ENCODE results near the gene ZFP64. TPM values are rescaled to one million over a fixed set of nuclear protein-coding genes. Genes with fewer than 3 reads are reported as not detected.

The ZFP64 gene
- 10 to 100 TPM in 4 of 5 experiments, 1 to 10 TPM in 1; 8.0 to 14.6 (median 11.6) TPM for total RNA-seq
- polyA plus RNA-seq: 10 to 100 TPM in 1 of 2 donors, 1 to 10 TPM in 1; 8.2 to 12.8 TPM
- total RNA-seq: 10.5 reads per million, percentile 37 among the genes with 10 or more reads in this experiment

DNA sequence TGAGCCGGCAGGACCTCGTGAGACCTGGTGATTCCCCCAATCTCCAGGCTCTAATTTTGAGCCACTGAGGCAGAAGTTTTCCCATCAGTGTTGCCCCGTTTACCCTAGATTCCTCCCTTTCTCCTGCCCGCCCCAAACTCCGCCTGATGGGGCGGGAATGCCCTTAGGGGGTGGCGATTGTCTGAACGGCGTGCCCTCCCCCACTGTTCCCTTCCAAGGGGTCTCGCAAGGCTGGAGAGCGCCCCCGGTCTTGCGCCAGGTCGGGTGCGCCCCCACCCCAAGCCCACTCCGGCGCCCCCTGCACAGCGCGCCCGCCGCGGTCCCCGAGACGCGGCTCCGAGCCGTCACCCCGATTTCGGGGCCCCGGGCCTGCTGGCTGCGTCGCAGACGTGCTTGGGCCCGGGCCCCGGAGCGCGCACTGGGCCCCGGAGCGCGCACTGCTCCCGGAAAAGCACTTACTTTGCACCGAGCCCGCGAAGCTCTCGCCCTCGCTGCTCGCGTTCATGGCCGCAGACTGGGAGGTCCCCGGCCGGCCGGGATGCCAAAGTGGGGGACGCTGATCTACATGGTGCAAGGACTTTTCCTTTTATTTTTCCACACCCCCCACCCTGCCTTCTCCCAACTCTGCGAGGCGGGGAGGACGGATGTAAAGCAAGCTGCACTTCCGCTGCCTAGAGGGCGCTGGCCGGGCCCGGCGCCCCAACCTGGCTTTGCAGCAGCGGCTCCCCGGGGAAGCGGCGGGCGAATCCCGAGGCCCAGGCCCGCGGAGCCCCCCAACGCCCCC, at the start of gene ZFP64:
Gene ZFP64, minus strand, starts transcription at position 648 of the 784 bp plus-strand sequence. Its CDS starts 143 bp downstream, at position 505.
- peaks cover 0 to 9% (median 4%) of the 10 kb centered on the region in 5 donors for H3K36me3 Mint-ChIP-seq
- DNase-seq (peak; percentile 72 to 85 (median 83)), ATAC-seq (peak; percentile 89)
- H3K27me3 Mint-ChIP-seq: no peaks in the 10 kb centered on the region
- H3K36me3 ChIP-seq (ENCODE audit: control insufficient read depth in 2 of 3, insufficient read depth in 3 of 3, low read length in 3 of 3): peaks cover 0 to 9% (median 0%) of the 10 kb centered on the region in 3 experiments
- H3K4me1 Mint-ChIP-seq: peaks cover 7 to 27% (median 18%) of the 10 kb centered on the region in 7 donors
- no peaks in the 10 kb centered on the region for H3K27me3 ChIP-seq (ENCODE audit: control insufficient read depth in 2 of 2, insufficient read depth in 2 of 2, low read length in 2 of 2)
- H3K4me3 ChIP-seq (ENCODE audit: low read length): peak within 1 kb of the TSS; percentile 88
- peaks cover 0 to 10% of the 10 kb centered on the region in 2 donors for H3K4me1 ChIP-seq (ENCODE audit: control insufficient read depth in 2 of 2, insufficient read depth in 2 of 2, low read length in 2 of 2)
- ChIA-PET POLR2A (interaction anchor here (0.6 to 1.4 kb wide), 8 partner anchors 9 to 1758 kb away, joined by 3 to 5 read pairs (median 3); no protein-coding TSS in a partner anchor), CTCF (no interaction called here)
- no peaks in the 10 kb centered on the region for H3K9me3 ChIP-seq (ENCODE audit: control insufficient read depth in 2 of 3, low read length in 3 of 3)
- H3K9me3 Mint-ChIP-seq: no peaks in the 10 kb centered on the region
- intact Hi-C loops (cut with micrococcal nuclease): loop anchor here (2.0 to 10.0 kb wide), 5 partner anchors 63 to 1763 kb away; no protein-coding TSS in a partner anchor
- peak within 1 kb of the TSS; percentile 86 to 95 (median 93) for H3K27ac Mint-ChIP-seq
- H3K4me3 Mint-ChIP-seq: peak within 1 kb of the TSS; percentile 81 to 96 (median 94)
- peak within 1 kb of the TSS; percentile 78 for H3K27ac ChIP-seq (ENCODE audit: low read depth, low read length)

DNA sequence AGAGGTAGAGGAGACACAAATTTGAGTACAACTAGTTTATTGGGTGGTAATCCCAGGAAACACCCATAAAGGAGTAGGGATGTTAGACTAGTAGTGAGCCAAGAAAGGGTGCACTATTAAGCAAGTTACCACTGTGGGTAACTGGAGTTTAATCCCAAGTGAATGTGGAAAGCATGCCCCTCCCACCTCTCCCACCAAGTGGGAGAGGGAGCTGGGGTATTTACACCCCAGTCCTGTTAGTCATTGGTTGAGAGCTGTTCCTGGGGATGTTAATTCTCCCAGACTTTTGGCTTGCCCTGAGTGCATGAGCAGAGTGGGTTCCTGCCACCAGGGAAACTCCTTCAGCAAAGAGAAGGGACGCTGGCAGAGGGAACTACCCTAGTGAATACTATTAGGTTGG, 49.2 kb upstream of the ZFP64 start:
- CTCF ChIA-PET: interaction anchor here (0.5 to 2.0 kb wide), 4 partner anchors 975 to 1382 kb away, joined by 3 to 5 read pairs (median 4); no protein-coding TSS in a partner anchor
- H3K27me3 Mint-ChIP-seq: peaks cover 0 to 8% (median 2%) of the 10 kb centered on the region in 5 donors
- intact Hi-C loops (cut with micrococcal nuclease): loop anchor here (5.0 kb wide), 1 partner anchor 1701 kb away; no protein-coding TSS in a partner anchor

DNA sequence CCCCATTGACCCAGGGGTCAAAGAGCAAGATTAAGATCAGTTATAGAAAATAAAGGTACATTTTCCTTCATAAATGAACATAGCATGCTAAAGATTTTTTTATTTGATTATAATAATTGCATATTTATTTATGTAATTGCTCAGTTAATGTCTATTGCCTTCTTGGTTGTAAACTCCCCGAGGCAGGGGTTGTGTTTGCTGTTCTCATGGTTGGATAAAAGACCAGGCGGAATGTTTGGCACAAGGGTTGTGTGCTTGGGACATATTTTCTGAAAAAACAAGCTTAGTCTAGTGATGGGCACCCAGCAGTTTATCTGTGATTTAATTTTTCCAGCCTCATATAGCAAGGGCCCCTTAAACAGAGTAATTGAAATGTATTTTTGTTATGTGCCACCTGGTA, 47.5 kb upstream of the ZFP64 start:
- DNase-seq (no peak), ATAC-seq (no peak)
- H3K4me1 ChIP-seq (ENCODE audit: control insufficient read depth in 2 of 2, insufficient read depth in 2 of 2, low read length in 2 of 2): no peaks in the 10 kb centered on the region
- H3K36me3 ChIP-seq (ENCODE audit: control insufficient read depth in 2 of 3, insufficient read depth in 3 of 3, low read length in 3 of 3): no peaks in the 10 kb centered on the region
- ChIA-PET POLR2A (no interaction called here), CTCF (interaction anchor here (0.9 to 1.6 kb wide), 2 partner anchors 977 to 1309 kb away, joined by 3 to 4 read pairs; no protein-coding TSS in a partner anchor)
- Mint-ChIP-seq H3K4me1 (peaks cover 0 to 10% (median 2%) of the 10 kb centered on the region in 7 donors), H3K4me3 (no peak overlapping the region), H3K27me3 (peaks cover 0 to 8% (median 2%) of the 10 kb centered on the region in 5 donors), H3K36me3 (no peaks in the 10 kb centered on the region), H3K9me3 (no peaks in the 10 kb centered on the region), H3K27ac (no peak overlapping the region)
- H3K9me3 ChIP-seq (ENCODE audit: control insufficient read depth in 2 of 3, low read length in 3 of 3): no peaks in the 10 kb centered on the region
- H3K4me3 ChIP-seq (ENCODE audit: low read length): no peak overlapping the region
- intact Hi-C loops (cut with micrococcal nuclease): no loop called here
- H3K27me3 ChIP-seq (ENCODE audit: control insufficient read depth in 2 of 2, insufficient read depth in 2 of 2, low read length in 2 of 2): no peaks in the 10 kb centered on the region
- no peak overlapping the region for H3K27ac ChIP-seq (ENCODE audit: low read depth, low read length)

More for the DNA sequence above, 49.2 kb upstream of the ZFP64 start:
- H3K4me3 ChIP-seq (ENCODE audit: low read length): no peak overlapping the region
- no peaks in the 10 kb centered on the region for H3K36me3 Mint-ChIP-seq
- H3K36me3 ChIP-seq (ENCODE audit: control insufficient read depth in 2 of 3, insufficient read depth in 3 of 3, low read length in 3 of 3): no peaks in the 10 kb centered on the region
- H3K27me3 ChIP-seq (ENCODE audit: control insufficient read depth in 2 of 2, insufficient read depth in 2 of 2, low read length in 2 of 2): no peaks in the 10 kb centered on the region
- POLR2A ChIA-PET: no interaction called here
- H3K4me1 Mint-ChIP-seq: peaks cover 0 to 11% (median 2%) of the 10 kb centered on the region in 7 donors
- no peak overlapping the region for H3K27ac Mint-ChIP-seq
- no peak overlapping the region for H3K4me3 Mint-ChIP-seq
- H3K27ac ChIP-seq (ENCODE audit: low read depth, low read length): no peak overlapping the region
- no peaks in the 10 kb centered on the region for H3K4me1 ChIP-seq (ENCODE audit: control insufficient read depth in 2 of 2, insufficient read depth in 2 of 2, low read length in 2 of 2)
- no peaks in the 10 kb centered on the region for H3K9me3 Mint-ChIP-seq
- ATAC-seq (no peak), DNase-seq (no peak)
- no peaks in the 10 kb centered on the region for H3K9me3 ChIP-seq (ENCODE audit: control insufficient read depth in 2 of 3, low read length in 3 of 3)

DNA sequence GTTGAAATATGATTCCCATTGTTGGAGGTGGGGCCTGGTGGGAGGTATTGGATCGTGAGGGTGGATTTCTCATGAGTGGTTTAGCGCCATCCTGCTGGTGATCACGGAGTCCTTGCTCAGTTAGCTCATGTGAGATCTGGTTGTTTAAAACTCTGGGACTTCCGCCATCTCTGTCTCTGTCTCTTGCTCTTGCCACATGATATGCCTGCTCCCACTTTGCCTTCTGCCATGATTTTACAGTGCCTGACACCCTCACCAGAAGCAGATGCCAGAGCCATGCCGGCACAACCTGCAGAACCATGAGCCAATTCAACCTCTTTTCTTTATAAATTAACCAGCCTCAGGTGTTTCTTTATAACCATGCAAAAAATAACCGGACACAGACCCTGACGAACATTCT, 44.7 kb upstream of the ZFP64 start:
- H3K4me1 Mint-ChIP-seq: peaks cover 0 to 1% (median 0%) of the 10 kb centered on the region in 7 donors
- no peaks in the 10 kb centered on the region for H3K9me3 ChIP-seq (ENCODE audit: control insufficient read depth in 2 of 3, low read length in 3 of 3)

DNA sequence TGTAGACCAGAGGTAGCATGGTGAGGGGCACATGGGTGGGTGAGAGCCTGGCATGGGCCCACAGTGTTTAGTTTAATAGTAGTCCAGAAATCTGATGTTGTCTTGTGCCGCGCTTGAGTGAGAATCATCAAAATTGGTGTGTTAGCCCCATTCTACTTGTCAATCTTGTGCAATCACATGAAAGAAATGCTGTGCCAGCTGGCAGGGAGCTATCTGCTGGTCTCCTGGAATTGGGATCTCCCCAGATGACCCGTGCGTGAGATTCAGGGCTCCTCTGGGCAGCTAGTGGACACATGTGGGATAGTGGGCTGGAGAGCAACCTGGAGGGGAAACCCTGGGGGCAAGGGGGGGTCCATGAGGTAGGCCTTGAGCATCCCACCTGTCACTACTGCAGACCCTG, 43.5 kb upstream of the ZFP64 start:
- Mint-ChIP-seq H3K4me3 (no peak overlapping the region), H3K4me1 (peaks cover 0 to 5% (median 0%) of the 10 kb centered on the region in 7 donors), H3K27ac (no peak overlapping the region), H3K9me3 (peaks cover 0 to 1% (median 0%) of the 10 kb centered on the region in 11 donors), H3K27me3 (peaks cover 0 to 12% (median 5%) of the 10 kb centered on the region in 5 donors), H3K36me3 (no peaks in the 10 kb centered on the region)
- CTCF ChIA-PET: interaction anchor here (0.6 kb wide), 1 partner anchor 44 kb away, joined by 3 read pairs; no protein-coding TSS in a partner anchor
- Histone ChIP-seq H3K36me3 (ENCODE audit: control insufficient read depth in 2 of 3, insufficient read depth in 3 of 3, low read length in 3 of 3) (no peaks in the 10 kb centered on the region), H3K9me3 (ENCODE audit: control insufficient read depth in 2 of 3, low read length in 3 of 3) (no peaks in the 10 kb centered on the region), H3K27ac (ENCODE audit: low read depth, low read length) (no peak overlapping the region), H3K4me3 (ENCODE audit: low read length) (no peak overlapping the region), H3K27me3 (ENCODE audit: control insufficient read depth in 2 of 2, insufficient read depth in 2 of 2, low read length in 2 of 2) (no peaks in the 10 kb centered on the region), H3K4me1 (ENCODE audit: control insufficient read depth in 2 of 2, insufficient read depth in 2 of 2, low read length in 2 of 2) (no peaks in the 10 kb centered on the region)
- ATAC-seq (no peak), DNase-seq (no peak)
- intact Hi-C loops (cut with micrococcal nuclease): no loop called here
- POLR2A ChIA-PET: no interaction called here

More for the DNA sequence above, 44.7 kb upstream of the ZFP64 start:
- CTCF ChIA-PET: no interaction called here
- no peaks in the 10 kb centered on the region for H3K36me3 ChIP-seq (ENCODE audit: control insufficient read depth in 2 of 3, insufficient read depth in 3 of 3, low read length in 3 of 3)
- Mint-ChIP-seq H3K27ac (peak overlapping the region in 1 of 9 donors; percentile 53), H3K27me3 (peaks cover 0 to 12% (median 5%) of the 10 kb centered on the region in 5 donors), H3K4me3 (no peak overlapping the region), H3K9me3 (peaks cover 0 to 1% (median 0%) of the 10 kb centered on the region in 11 donors), H3K36me3 (no peaks in the 10 kb centered on the region)
- POLR2A ChIA-PET: no interaction called here
- ATAC-seq (no peak), DNase-seq (no peak)
- H3K4me1 ChIP-seq (ENCODE audit: control insufficient read depth in 2 of 2, insufficient read depth in 2 of 2, low read length in 2 of 2): no peaks in the 10 kb centered on the region
- H3K27me3 ChIP-seq (ENCODE audit: control insufficient read depth in 2 of 2, insufficient read depth in 2 of 2, low read length in 2 of 2): no peaks in the 10 kb centered on the region
- no peak overlapping the region for H3K4me3 ChIP-seq (ENCODE audit: low read length)
- intact Hi-C loops (cut with micrococcal nuclease): no loop called here
- H3K27ac ChIP-seq (ENCODE audit: low read depth, low read length): no peak overlapping the region

DNA sequence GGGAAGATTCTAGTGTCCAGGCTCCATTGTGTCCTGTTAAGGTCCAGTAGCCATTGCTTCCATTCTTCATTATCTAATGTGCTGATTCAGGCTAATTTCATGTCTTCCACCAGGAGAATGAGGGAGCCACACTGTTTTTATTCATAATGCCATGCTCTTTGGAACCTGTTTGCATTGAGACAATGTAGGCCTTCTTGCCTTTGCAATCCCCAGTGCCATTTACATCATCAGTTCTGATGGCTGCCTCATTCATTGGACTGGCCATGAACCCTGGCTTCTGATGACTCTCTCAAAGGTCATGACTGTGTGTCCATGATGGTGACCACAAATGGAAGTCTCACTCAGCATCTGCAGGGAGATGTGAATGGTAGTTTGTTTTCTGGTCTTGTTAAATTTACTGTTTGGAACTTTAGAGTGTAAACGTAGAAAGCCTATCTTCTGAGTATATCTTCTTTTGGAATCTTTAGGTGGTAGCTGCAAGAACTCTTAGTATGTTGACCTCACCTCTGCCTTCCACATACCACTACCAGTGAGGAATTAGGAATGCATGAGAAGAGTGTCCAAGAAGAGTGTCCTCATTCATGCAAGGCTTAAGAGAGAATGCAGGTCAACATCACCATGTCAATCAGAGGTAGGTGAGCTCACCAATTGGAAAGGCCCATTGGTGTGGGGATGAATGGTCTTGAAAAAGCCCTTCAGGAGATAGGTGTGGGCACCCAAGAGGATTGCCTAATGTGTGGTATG, 42.9 kb upstream of the ZFP64 start:
- Mint-ChIP-seq H3K9me3 (peaks cover 0 to 1% (median 0%) of the 10 kb centered on the region in 11 donors), H3K27me3 (peaks cover 0 to 12% (median 5%) of the 10 kb centered on the region in 5 donors), H3K36me3 (no peaks in the 10 kb centered on the region), H3K4me3 (no peak overlapping the region), H3K4me1 (peaks cover 0 to 5% (median 0%) of the 10 kb centered on the region in 7 donors), H3K27ac (no peak overlapping the region)
- Histone ChIP-seq H3K36me3 (ENCODE audit: control insufficient read depth in 2 of 3, insufficient read depth in 3 of 3, low read length in 3 of 3) (no peaks in the 10 kb centered on the region), H3K4me3 (ENCODE audit: low read length) (no peak overlapping the region), H3K9me3 (ENCODE audit: control insufficient read depth in 2 of 3, low read length in 3 of 3) (no peaks in the 10 kb centered on the region), H3K27me3 (ENCODE audit: control insufficient read depth in 2 of 2, insufficient read depth in 2 of 2, low read length in 2 of 2) (no peaks in the 10 kb centered on the region), H3K27ac (ENCODE audit: low read depth, low read length) (no peak overlapping the region), H3K4me1 (ENCODE audit: control insufficient read depth in 2 of 2, insufficient read depth in 2 of 2, low read length in 2 of 2) (no peaks in the 10 kb centered on the region)
- ChIA-PET CTCF (interaction anchor here (0.6 kb wide), 1 partner anchor 44 kb away, joined by 3 read pairs; no protein-coding TSS in a partner anchor), POLR2A (no interaction called here)
- DNase-seq (no peak), ATAC-seq (no peak)
- intact Hi-C loops (cut with micrococcal nuclease): no loop called here
